ENCODE data around the gene UQCC5. TPM values are rescaled to one million over a fixed set of nuclear protein-coding genes. Genes with fewer than 3 reads are reported as not detected.

The UQCC5 gene
- total RNA-seq, 2 donors from 2014 or later = 9.0 to 11.3 TPM

- no peaks in the 10 kb centered on the region for H3K9me3 ChIP-seq
- peak overlapping the region in 1 of 2 donors; percentile 2 for H3K9ac ChIP-seq (ENCODE audit: low read depth in 2 of 2, low read length in 2 of 2)
- no peaks in the 10 kb centered on the region for H3K4me1 ChIP-seq
- H3K36me3 ChIP-seq = no peaks in the 10 kb centered on the region
- no peak for TF ChIP-seq CTCF (IDR thresholded peaks at IDR 0.05)
- no peak for DNase-seq
- intact Hi-C loops (cut with DNase I) = no loop called here
- no peak overlapping the region for H3K4me3 ChIP-seq
- H3K27ac ChIP-seq = no peak overlapping the region
- H3K27me3 ChIP-seq = no peaks in the 10 kb centered on the region
Measured at GRCh38 chr3:52514576-52514975, 21.8 kb upstream of the UQCC5 start.

GRCh38 chr3:52515192-52515591 is 21.2 kb upstream of the UQCC5 start:
- Histone ChIP-seq H3K9ac (ENCODE audit: low read depth in 2 of 2, low read length in 2 of 2) (no peak overlapping the region), H3K4me3 (no peak overlapping the region), H3K36me3 (no peaks in the 10 kb centered on the region), H3K27me3 (no peaks in the 10 kb centered on the region), H3K27ac (no peak overlapping the region), H3K4me1 (no peaks in the 10 kb centered on the region), H3K9me3 (no peaks in the 10 kb centered on the region)
- intact Hi-C loops (cut with DNase I) = no loop called here
- DNase-seq = no peak
- no peak for TF ChIP-seq CTCF (IDR thresholded peaks at IDR 0.05)

GRCh38 chr3:52516509-52517195 is 19.8 kb upstream of the UQCC5 start:
- H3K9me3 ChIP-seq = no peaks in the 10 kb centered on the region
- no peak overlapping the region for H3K9ac ChIP-seq (ENCODE audit: low read depth in 2 of 2, low read length in 2 of 2)
- TF ChIP-seq CTCF (IDR thresholded peaks at IDR 0.05) = no peak
- no peak overlapping the region for H3K27ac ChIP-seq
- intact Hi-C loops (cut with DNase I) = no loop called here
- no peaks in the 10 kb centered on the region for H3K27me3 ChIP-seq
- no peaks in the 10 kb centered on the region for H3K36me3 ChIP-seq
- no peak for DNase-seq
- no peak overlapping the region for H3K4me3 ChIP-seq
- no peaks in the 10 kb centered on the region for H3K4me1 ChIP-seq

- Histone ChIP-seq H3K9me3 (no peaks in the 10 kb centered on the region), H3K27me3 (no peaks in the 10 kb centered on the region), H3K4me3 (peak overlapping the region; percentile 35), H3K4me1 (no peaks in the 10 kb centered on the region), H3K27ac (no peak overlapping the region), H3K9ac (ENCODE audit: low read depth in 2 of 2, low read length in 2 of 2) (no peak overlapping the region), H3K36me3 (no peaks in the 10 kb centered on the region)
- intact Hi-C loops (cut with DNase I) = no loop called here
- DNase-seq = no peak
- no peak for TF ChIP-seq CTCF (IDR thresholded peaks at IDR 0.05)
Measured at GRCh38 chr3:52517796-52518722, 18.3 kb upstream of the UQCC5 start.

GRCh38 chr3:52518723-52519444 is 17.5 kb upstream of the UQCC5 start:
- TF ChIP-seq CTCF (IDR thresholded peaks at IDR 0.05) = no peak
- Histone ChIP-seq H3K27ac (no peak overlapping the region), H3K9ac (ENCODE audit: low read depth in 2 of 2, low read length in 2 of 2) (no peak overlapping the region), H3K27me3 (no peaks in the 10 kb centered on the region), H3K4me3 (peak overlapping the region; percentile 35), H3K4me1 (no peaks in the 10 kb centered on the region), H3K36me3 (no peaks in the 10 kb centered on the region), H3K9me3 (no peaks in the 10 kb centered on the region)
- DNase-seq = peak; percentile 59
- intact Hi-C loops (cut with DNase I) = no loop called here

Measured in colonic mucosa (tissue), 4 donors.